ENCODE results near the gene DFFB.

- TF ChIP-seq, protein P1, sequence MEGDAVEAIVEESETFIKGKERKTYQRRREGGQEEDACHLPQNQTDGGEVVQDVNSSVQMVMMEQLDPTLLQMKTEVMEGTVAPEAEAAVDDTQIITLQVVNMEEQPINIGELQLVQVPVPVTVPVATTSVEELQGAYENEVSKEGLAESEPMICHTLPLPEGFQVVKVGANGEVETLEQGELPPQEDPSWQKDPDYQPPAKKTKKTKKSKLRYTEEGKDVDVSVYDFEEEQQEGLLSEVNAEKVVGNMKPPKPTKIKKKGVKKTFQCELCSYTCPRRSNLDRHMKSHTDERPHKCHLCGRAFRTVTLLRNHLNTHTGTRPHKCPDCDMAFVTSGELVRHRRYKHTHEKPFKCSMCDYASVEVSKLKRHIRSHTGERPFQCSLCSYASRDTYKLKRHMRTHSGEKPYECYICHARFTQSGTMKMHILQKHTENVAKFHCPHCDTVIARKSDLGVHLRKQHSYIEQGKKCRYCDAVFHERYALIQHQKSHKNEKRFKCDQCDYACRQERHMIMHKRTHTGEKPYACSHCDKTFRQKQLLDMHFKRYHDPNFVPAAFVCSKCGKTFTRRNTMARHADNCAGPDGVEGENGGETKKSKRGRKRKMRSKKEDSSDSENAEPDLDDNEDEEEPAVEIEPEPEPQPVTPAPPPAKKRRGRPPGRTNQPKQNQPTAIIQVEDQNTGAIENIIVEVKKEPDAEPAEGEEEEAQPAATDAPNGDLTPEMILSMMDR (IDR thresholded peaks at IDR 0.05 in 2 of 3, conservative IDR thresholded peaks at IDR 0.05 in 1 of 3; ENCODE audit: borderline replicate concordance in 1 of 3, insufficient read depth in 1 of 3, low read depth in 2 of 3, low read length in 2 of 3): no peak
- TF ChIP-seq ZNF274 (IDR thresholded peaks at IDR 0.05; ENCODE audit: low read depth, low read length) (no peak), MAX (IDR thresholded peaks at IDR 0.05) (no peak), SRF (IDR thresholded peaks at IDR 0.05; ENCODE audit: low read depth) (no peak), JUND (IDR thresholded peaks at IDR 0.05) (no peak), POLR2A (IDR thresholded peaks at IDR 0.05; ENCODE audit: borderline replicate concordance, extremely low read depth, insufficient read depth, insufficient read length) (no peak), FOSL1 (IDR thresholded peaks at IDR 0.05; ENCODE audit: low read depth) (no peak), EZH2 (IDR thresholded peaks at IDR 0.05) (no peak), CBX3 (IDR thresholded peaks at IDR 0.05; ENCODE audit: low read depth) (no peak), ZFX (IDR thresholded peaks at IDR 0.05) (no peak), EGR1 (IDR thresholded peaks at IDR 0.05; ENCODE audit: low read depth) (no peak), ZBTB33 (IDR thresholded peaks at IDR 0.05; ENCODE audit: extremely low read depth, insufficient replicate concordance, low read length) (no peak), SP1 (IDR thresholded peaks at IDR 0.05; ENCODE audit: low read depth) (no peak), REST (IDR thresholded peaks at IDR 0.05; ENCODE audit: low read depth) (no peak)
Observed at GRCh38 chr1:3834701-3835100, 22.6 kb upstream of the DFFB start.
